Body of pancreas (tissue), 4 donors: ENCODE data around the gene MRPS31. TPM values are rescaled to one million over a fixed set of nuclear protein-coding genes. Genes with fewer than 3 reads are reported as not detected.
"Not testable (repeated sequence)": the region's sequence is repeated elsewhere in the genome, so short reads cannot be mapped to it uniquely, and the experiment has no call there.

Source experiments
- ATAC-seq: fragments of 150-250 bp; one replicate; pipeline ENCODE4 v1.9.1; 2016
- DNase-seq, 4 donors: peaks; one replicate each; pipeline ENCODE4 v3.0.0-alpha.2; 2019
- H3K27ac ChIP-seq, 4 donors: fragments of 200-600 bp; sonication (generic); 1 replicate in 3 of 4; 2 replicates in 1 of 4; pipeline versions ENCODE4 v1.5.1 to v1.6.1; 2016 to 2019; ENCODE audit warnings: mild to moderate bottlenecking in 1 of 4, mixed read lengths in 1 of 4, moderate library complexity in 1 of 4
- H3K27me3 ChIP-seq, 2 donors: fragments of 200-600 bp; sonication (generic); one replicate each; pipeline ENCODE4 v1.6.0; 2016; ENCODE audit warnings: mild to moderate bottlenecking in 1 of 2
- H3K36me3 ChIP-seq, 2 donors: fragments of 200-600 bp; sonication (generic); replicated peaks in 1 of 2; 2 replicates each; pipeline ENCODE4 v1.5.1; 2016; ENCODE audit warnings: low read depth in 2 of 2; ENCODE audit not compliant: insufficient read depth in 1 of 2
- H3K4me1 ChIP-seq: fragments of 200-600 bp; sonication (generic); one replicate; pipeline ENCODE4 v1.6.0; 2016
- H3K4me3 ChIP-seq, 2 donors: fragments of 200-600 bp; sonication (generic); 1 replicate in 1 of 2; 2 replicates in 1 of 2; pipeline ENCODE4 v1.5.1; 2016 to 2019
- H3K9me3 ChIP-seq, 3 donors: fragments of 200-600 bp; sonication (generic); 1 replicate in 2 of 3; 2 replicates in 1 of 3; pipeline ENCODE4 v1.5.1; 2016
- CTCF ChIP-seq, 7 experiments: fragments of 450-650 bp in 4 of 7; fragments of 200-600 bp in 3 of 7; sonication (generic) in 3 of 7; IDR thresholded peaks; one replicate each; pipeline ENCODE4 v1.5.1; 2016 to 2019; ENCODE audit warnings: antibody characterized with exemption in 7 of 7
- POLR2A ChIP-seq, 3 donors: fragments of 450-650 bp; IDR thresholded peaks; one replicate each; pipeline ENCODE4 v1.6.1; 2016; ENCODE audit warnings: antibody characterized with exemption in 3 of 3, mild to moderate bottlenecking in 2 of 3
- WGBS, 2 donors: methylation state at CpG; one replicate each; pipeline ENCODE4 v1.1.5; 2017; 5-methylcytosine and 5-hydroxymethylcytosine counted together
- intact Hi-C: fragments of 100-400 bp; cut with DNase I; formaldehyde crosslinking; loops from one replicate; pipeline ENCODE4 v1.15.1; 2023
- total RNA-seq, 2 donors: library from RNA; depleted of rRNA; stranded (reverse); fragments of >200 nt; gene quantifications; one replicate each; pipeline ENCODE4 v1.1.0, GENCODE V29; 2016

MRPS31 gene
- total RNA-seq, 2 donors from 2014 or later: 10.9 to 11.9 TPM

GRCh38 chr13:40787062-40787461 is 16.1 kb upstream of the MRPS31 start:
- WGBS, 2 donors: 75% methylated on average over 5 of the region's 5 CpGs
- H3K27me3 ChIP-seq: no peaks in the 10 kb centered on the region
- no peak for ATAC-seq
- intact Hi-C loops: no loop called here
- no peak for DNase-seq
- peaks cover 23% of the 10 kb centered on the region for H3K4me1 ChIP-seq
- H3K27ac ChIP-seq: no peak overlapping the region
- no peaks in the 10 kb centered on the region for H3K36me3 ChIP-seq
- TF ChIP-seq CTCF (IDR thresholded peaks at IDR 0.05) (no peak), POLR2A (IDR thresholded peaks at IDR 0.05) (no peak)
- no peak overlapping the region for H3K4me3 ChIP-seq
- H3K9me3 ChIP-seq: no peaks in the 10 kb centered on the region

GRCh38 chr13:40786568-40786996 is 15.6 kb upstream of the MRPS31 start:
- ATAC-seq (no peak), DNase-seq (no peak)
- Histone ChIP-seq H3K9me3 (no peaks in the 10 kb centered on the region), H3K36me3 (no peaks in the 10 kb centered on the region), H3K4me1 (peaks cover 19% of the 10 kb centered on the region), H3K4me3 (no peak overlapping the region), H3K27ac (no peak overlapping the region), H3K27me3 (no peaks in the 10 kb centered on the region)
- 76 to 91% methylated on average over 4 of the region's 4 CpGs for WGBS, 2 donors
- intact Hi-C loops: no loop called here
- TF ChIP-seq POLR2A (IDR thresholded peaks at IDR 0.05) (no peak), CTCF (IDR thresholded peaks at IDR 0.05) (no peak)

GRCh38 chr13:40784540-40784939 is 13.6 kb upstream of the MRPS31 start:
- no peaks in the 10 kb centered on the region for H3K36me3 ChIP-seq
- no peak overlapping the region for H3K4me3 ChIP-seq
- H3K27me3 ChIP-seq: no peaks in the 10 kb centered on the region
- 69 to 82% methylated on average over 4 of the region's 4 CpGs for WGBS, 2 donors
- peaks cover 7% of the 10 kb centered on the region for H3K4me1 ChIP-seq
- H3K27ac ChIP-seq: no peak overlapping the region
- intact Hi-C loops: no loop called here
- ATAC-seq (no peak), DNase-seq (no peak)
- no peak for TF ChIP-seq CTCF (IDR thresholded peaks at IDR 0.05)
- TF ChIP-seq POLR2A (IDR thresholded peaks at IDR 0.05): no peak
- no peaks in the 10 kb centered on the region for H3K9me3 ChIP-seq

GRCh38 chr13:40782971-40783370 is 12.0 kb upstream of the MRPS31 start:
- DNase-seq, intact Hi-C loops, H3K36me3 ChIP-seq, H3K27me3 ChIP-seq, ATAC-seq, H3K27ac ChIP-seq, H3K9me3 ChIP-seq, H3K4me1 ChIP-seq, H3K4me3 ChIP-seq: not testable (repeated sequence)
- WGBS, 2 donors: 80 to 88% methylated on average over 1 of the region's 1 CpG

- no peak for TF ChIP-seq POLR2A (IDR thresholded peaks at IDR 0.05)
- TF ChIP-seq CTCF (IDR thresholded peaks at IDR 0.05): no peak
- H3K36me3 ChIP-seq: no peaks in the 10 kb centered on the region
- no peak overlapping the region for H3K27ac ChIP-seq
- H3K27me3 ChIP-seq: no peaks in the 10 kb centered on the region
- DNase-seq: no peak
- ATAC-seq: no peak
- intact Hi-C loops: no loop called here
- H3K4me3 ChIP-seq: no peak overlapping the region
- no peaks in the 10 kb centered on the region for H3K9me3 ChIP-seq
- H3K4me1 ChIP-seq: no peaks in the 10 kb centered on the region
- 69 to 89% methylated on average over 11 of the region's 11 CpGs for WGBS, 2 donors
Measured at GRCh38 chr13:40781717-40782116, 10.7 kb upstream of the MRPS31 start.
